VCaP (cell line): ENCODE results near the gene TMEM253.

Source experiments
- H3K27ac ChIP-seq: fragments of 450-650 bp; 2 replicates; pipeline ENCODE4 v1.5.1; 2017
- TF ChIP-seq, protein P1 (sequence below): fragments of 450-650 bp; conservative IDR thresholded peaks from 2 replicates; pipeline ENCODE4 v1.5.1; 2017; ENCODE audit warnings: mild to moderate bottlenecking, moderate library complexity

TMEM253 gene

DNA sequence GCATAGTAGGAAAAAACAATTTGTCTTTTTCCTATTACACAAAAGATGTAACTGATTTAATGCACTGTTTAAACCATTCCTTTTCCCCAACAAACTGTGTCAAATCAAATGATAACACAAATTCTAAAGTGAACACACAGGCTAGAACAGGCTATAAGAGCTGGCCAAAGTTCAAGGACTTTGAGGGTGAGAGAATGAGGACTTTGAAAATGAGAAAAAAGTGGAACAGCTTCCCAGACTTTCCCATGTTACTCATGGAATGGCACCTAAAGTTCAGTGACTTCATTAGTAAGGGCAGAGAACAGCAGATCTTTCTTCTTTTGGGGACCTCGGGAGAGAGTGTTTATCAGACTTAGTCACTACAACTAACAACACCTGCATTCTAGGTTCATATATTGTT, 22.6 kb downstream of the TMEM253 start:
- H3K27ac ChIP-seq: no peak overlapping the region
- TF ChIP-seq, protein P1, sequence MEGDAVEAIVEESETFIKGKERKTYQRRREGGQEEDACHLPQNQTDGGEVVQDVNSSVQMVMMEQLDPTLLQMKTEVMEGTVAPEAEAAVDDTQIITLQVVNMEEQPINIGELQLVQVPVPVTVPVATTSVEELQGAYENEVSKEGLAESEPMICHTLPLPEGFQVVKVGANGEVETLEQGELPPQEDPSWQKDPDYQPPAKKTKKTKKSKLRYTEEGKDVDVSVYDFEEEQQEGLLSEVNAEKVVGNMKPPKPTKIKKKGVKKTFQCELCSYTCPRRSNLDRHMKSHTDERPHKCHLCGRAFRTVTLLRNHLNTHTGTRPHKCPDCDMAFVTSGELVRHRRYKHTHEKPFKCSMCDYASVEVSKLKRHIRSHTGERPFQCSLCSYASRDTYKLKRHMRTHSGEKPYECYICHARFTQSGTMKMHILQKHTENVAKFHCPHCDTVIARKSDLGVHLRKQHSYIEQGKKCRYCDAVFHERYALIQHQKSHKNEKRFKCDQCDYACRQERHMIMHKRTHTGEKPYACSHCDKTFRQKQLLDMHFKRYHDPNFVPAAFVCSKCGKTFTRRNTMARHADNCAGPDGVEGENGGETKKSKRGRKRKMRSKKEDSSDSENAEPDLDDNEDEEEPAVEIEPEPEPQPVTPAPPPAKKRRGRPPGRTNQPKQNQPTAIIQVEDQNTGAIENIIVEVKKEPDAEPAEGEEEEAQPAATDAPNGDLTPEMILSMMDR: no peak

- no peak overlapping the region for H3K27ac ChIP-seq
- TF ChIP-seq, protein P1: no peak
Observed at GRCh38 chr14:21133901-21134300, 33.0 kb downstream of the TMEM253 start.

- TF ChIP-seq, protein P1: peak; percentile 84
- H3K27ac ChIP-seq: no peak overlapping the region
Observed at GRCh38 chr14:21136024-21136423, 35.2 kb downstream of the TMEM253 start.

DNA sequence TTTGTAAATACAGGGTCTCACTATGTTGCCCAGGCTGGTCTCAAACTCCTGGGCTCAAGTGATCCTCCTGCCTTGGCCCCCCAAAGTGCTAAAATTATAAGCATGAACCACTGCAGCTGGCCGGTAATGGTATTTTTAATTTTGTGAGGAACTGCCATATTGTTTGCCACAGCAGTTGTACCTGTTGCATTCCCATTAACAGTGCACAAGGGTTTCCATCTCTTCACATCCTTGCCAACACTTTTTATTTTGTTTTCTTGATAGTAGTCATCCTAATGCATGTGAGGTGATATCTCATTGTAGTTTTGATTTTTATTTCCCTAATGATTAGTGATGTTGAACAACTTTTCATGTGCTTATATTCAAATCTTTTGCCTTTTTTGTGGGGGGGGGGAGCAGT, 41.5 kb downstream of the TMEM253 start:
- TF ChIP-seq, protein P1: no peak
- no peak overlapping the region for H3K27ac ChIP-seq

- no peak overlapping the region for H3K27ac ChIP-seq
- TF ChIP-seq, protein P1: no peak
Observed at GRCh38 chr14:21145437-21145836, 44.6 kb downstream of the TMEM253 start.

DNA sequence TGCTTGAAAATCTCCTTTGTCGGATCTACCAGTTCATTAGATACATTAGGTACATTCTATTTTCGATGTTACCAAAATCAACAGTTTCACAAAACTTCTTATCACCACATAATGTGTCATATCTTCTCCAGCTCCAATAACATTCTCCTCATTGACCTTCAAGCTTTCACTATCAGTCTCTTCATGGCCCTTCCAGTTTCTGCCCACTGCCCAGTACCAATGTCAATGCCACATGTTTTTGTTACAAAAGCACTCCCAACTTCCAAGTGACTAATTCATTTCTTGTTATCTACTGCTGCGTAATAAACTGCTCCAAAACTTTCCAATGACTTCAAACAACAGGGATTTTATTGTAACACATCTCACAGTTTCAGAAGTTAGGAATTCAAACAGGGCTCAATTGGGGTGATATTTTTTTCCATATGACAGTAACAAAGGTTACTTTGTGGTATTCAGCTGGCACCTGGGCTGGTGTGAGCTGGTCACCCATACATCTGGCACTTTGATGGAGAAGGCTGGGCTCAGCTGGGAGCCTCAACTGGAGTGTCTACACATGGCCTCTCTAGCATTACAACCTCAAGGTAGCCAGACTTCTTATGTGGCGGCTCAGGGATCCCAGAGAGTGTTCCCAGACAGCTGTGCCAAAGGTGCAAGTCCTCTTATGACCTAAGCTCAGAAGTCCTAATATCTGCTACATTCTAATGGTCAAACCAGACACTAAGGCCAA, 48.9 kb downstream of the TMEM253 start:
- no peak overlapping the region for H3K27ac ChIP-seq
- TF ChIP-seq, protein P1: no peak
